Measurements from ENCODE around the gene NR1H3.

The NR1H3 gene

GRCh38 chr11:47239852-47240251 is 17.9 kb upstream of the NR1H3 start:
- Histone ChIP-seq H3K23ac (ENCODE audit: low read length) (no peak overlapping the region), H3K36me3 (ENCODE audit: control insufficient read depth, insufficient read depth, low read length) (peaks cover 9% of the 10 kb centered on the region)

GRCh38 chr11:47241841-47242301 is 15.9 kb upstream of the NR1H3 start:
- H3K4me2 ChIP-seq (ENCODE audit: low read length), result no peak overlapping the region
- no peak overlapping the region for H4K8ac ChIP-seq (ENCODE audit: low read depth, low read length)
- no peak overlapping the region for H3K9ac ChIP-seq (ENCODE audit: low read length)
- H3K23ac ChIP-seq (ENCODE audit: low read length), result no peak overlapping the region
- H3K27ac ChIP-seq (ENCODE audit: low read depth, low read length), result no peak overlapping the region
- no peak overlapping the region for H2BK5ac ChIP-seq (ENCODE audit: low read length)
- no peak overlapping the region for H2BK120ac ChIP-seq (ENCODE audit: low read depth, low read length)
- no peak for DNase-seq
- no peak overlapping the region for H2BK15ac ChIP-seq (replicated peaks; ENCODE audit: low read depth)
- H3K36me3 ChIP-seq (ENCODE audit: control insufficient read depth, insufficient read depth, low read length), result peaks cover 9% of the 10 kb centered on the region
- H3K27me3 ChIP-seq (ENCODE audit: insufficient read depth, low read length, poor library complexity), result no peaks in the 10 kb centered on the region
- no peak overlapping the region for H3K56ac ChIP-seq (ENCODE audit: low read length)
- WGBS (ENCODE audit: extremely low coverage, insufficient coverage, low lambda C conversion rate), result no CpG with 5 or more reads among the region's 3 CpGs
- no peak overlapping the region for H3K4ac ChIP-seq (ENCODE audit: low read depth, low read length)
- H3K79me2 ChIP-seq (ENCODE audit: control insufficient read depth, insufficient read depth, low read length), result no peaks in the 10 kb centered on the region
- H4K5ac ChIP-seq (ENCODE audit: low read length), result no peak overlapping the region
- H3K79me1 ChIP-seq (ENCODE audit: low read length), result no peaks in the 10 kb centered on the region
- H3K4me3 ChIP-seq (ENCODE audit: low read length), result no peak overlapping the region
- no peak overlapping the region for H2AK5ac ChIP-seq (ENCODE audit: low read length)
- H3K18ac ChIP-seq (ENCODE audit: low read length), result no peak overlapping the region
- no peaks in the 10 kb centered on the region for H3K4me1 ChIP-seq (ENCODE audit: control insufficient read depth, low read depth, low read length)

More at GRCh38 chr11:47239852-47240251, 17.9 kb upstream of the NR1H3 start:
- no peaks in the 10 kb centered on the region for H3K79me1 ChIP-seq (ENCODE audit: low read length)
- no peak overlapping the region for H3K4ac ChIP-seq (ENCODE audit: low read depth, low read length)
- no peak overlapping the region for H2AK5ac ChIP-seq (ENCODE audit: low read length)
- H3K9ac ChIP-seq (ENCODE audit: low read length), result no peak overlapping the region
- H3K56ac ChIP-seq (ENCODE audit: low read length), result no peak overlapping the region
- no peaks in the 10 kb centered on the region for H3K79me2 ChIP-seq (ENCODE audit: control insufficient read depth, insufficient read depth, low read length)
- H2BK5ac ChIP-seq (ENCODE audit: low read length), result no peak overlapping the region
- H3K27me3 ChIP-seq (ENCODE audit: insufficient read depth, low read length, poor library complexity), result no peaks in the 10 kb centered on the region
- no peak overlapping the region for H3K27ac ChIP-seq (ENCODE audit: low read depth, low read length)
- H3K4me3 ChIP-seq (ENCODE audit: low read length), result no peak overlapping the region
- H3K4me1 ChIP-seq (ENCODE audit: control insufficient read depth, low read depth, low read length), result no peaks in the 10 kb centered on the region
- no CpG with 5 or more reads among the region's 10 CpGs for WGBS (ENCODE audit: extremely low coverage, insufficient coverage, low lambda C conversion rate)
- no peak for DNase-seq
- H3K4me2 ChIP-seq (ENCODE audit: low read length), result no peak overlapping the region
- H4K5ac ChIP-seq (ENCODE audit: low read length), result no peak overlapping the region
- no peak overlapping the region for H3K18ac ChIP-seq (ENCODE audit: low read length)
- H2BK15ac ChIP-seq (replicated peaks; ENCODE audit: low read depth), result no peak overlapping the region
- H2BK120ac ChIP-seq (ENCODE audit: low read depth, low read length), result no peak overlapping the region
- no peak overlapping the region for H4K8ac ChIP-seq (ENCODE audit: low read depth, low read length)

GRCh38 chr11:47242596-47243192 is 15.1 kb upstream of the NR1H3 start:
- no peak for DNase-seq
- Histone ChIP-seq H3K27me3 (ENCODE audit: insufficient read depth, low read length, poor library complexity) (no peaks in the 10 kb centered on the region), H3K4me3 (ENCODE audit: low read length) (no peak overlapping the region), H3K18ac (ENCODE audit: low read length) (no peak overlapping the region), H3K79me2 (ENCODE audit: control insufficient read depth, insufficient read depth, low read length) (no peaks in the 10 kb centered on the region), H3K36me3 (ENCODE audit: control insufficient read depth, insufficient read depth, low read length) (peaks cover 9% of the 10 kb centered on the region), H3K23ac (ENCODE audit: low read length) (no peak overlapping the region), H3K4me2 (ENCODE audit: low read length) (no peak overlapping the region), H4K5ac (ENCODE audit: low read length) (no peak overlapping the region), H2AK5ac (ENCODE audit: low read length) (no peak overlapping the region), H3K4ac (ENCODE audit: low read depth, low read length) (no peak overlapping the region), H3K27ac (ENCODE audit: low read depth, low read length) (no peak overlapping the region), H3K9ac (ENCODE audit: low read length) (no peak overlapping the region), H2BK5ac (ENCODE audit: low read length) (no peak overlapping the region), H2BK15ac (replicated peaks; ENCODE audit: low read depth) (no peak overlapping the region), H2BK120ac (ENCODE audit: low read depth, low read length) (no peak overlapping the region), H3K56ac (ENCODE audit: low read length) (no peak overlapping the region), H4K8ac (ENCODE audit: low read depth, low read length) (no peak overlapping the region), H3K79me1 (ENCODE audit: low read length) (peaks cover 3% of the 10 kb centered on the region), H3K4me1 (ENCODE audit: control insufficient read depth, low read depth, low read length) (no peaks in the 10 kb centered on the region)
- WGBS (ENCODE audit: extremely low coverage, insufficient coverage, low lambda C conversion rate), result no CpG with 5 or more reads among the region's 21 CpGs

GRCh38 chr11:47243454-47243853 is 14.3 kb upstream of the NR1H3 start:
- Histone ChIP-seq H3K4ac (ENCODE audit: low read depth, low read length) (no peak overlapping the region), H4K8ac (ENCODE audit: low read depth, low read length) (no peak overlapping the region), H2BK5ac (ENCODE audit: low read length) (no peak overlapping the region), H2BK120ac (ENCODE audit: low read depth, low read length) (no peak overlapping the region), H2BK15ac (replicated peaks; ENCODE audit: low read depth) (no peak overlapping the region), H3K4me3 (ENCODE audit: low read length) (no peak overlapping the region), H3K79me2 (ENCODE audit: control insufficient read depth, insufficient read depth, low read length) (no peaks in the 10 kb centered on the region), H4K5ac (ENCODE audit: low read length) (no peak overlapping the region), H3K4me1 (ENCODE audit: control insufficient read depth, low read depth, low read length) (peaks cover 3% of the 10 kb centered on the region), H3K56ac (ENCODE audit: low read length) (no peak overlapping the region), H3K4me2 (ENCODE audit: low read length) (no peak overlapping the region), H3K9ac (ENCODE audit: low read length) (no peak overlapping the region), H3K79me1 (ENCODE audit: low read length) (peaks cover 4% of the 10 kb centered on the region), H3K27me3 (ENCODE audit: insufficient read depth, low read length, poor library complexity) (no peaks in the 10 kb centered on the region), H3K18ac (ENCODE audit: low read length) (no peak overlapping the region), H3K23ac (ENCODE audit: low read length) (no peak overlapping the region), H3K27ac (ENCODE audit: low read depth, low read length) (no peak overlapping the region), H2AK5ac (ENCODE audit: low read length) (no peak overlapping the region), H3K36me3 (ENCODE audit: control insufficient read depth, insufficient read depth, low read length) (peaks cover 9% of the 10 kb centered on the region)
- no peak for DNase-seq
- WGBS (ENCODE audit: extremely low coverage, insufficient coverage, low lambda C conversion rate), result no CpG with 5 or more reads among the region's 4 CpGs

- Histone ChIP-seq H4K5ac (ENCODE audit: low read length) (no peak overlapping the region), H3K18ac (ENCODE audit: low read length) (no peak overlapping the region), H3K4me2 (ENCODE audit: low read length) (no peak overlapping the region), H3K56ac (ENCODE audit: low read length) (no peak overlapping the region), H3K27ac (ENCODE audit: low read depth, low read length) (no peak overlapping the region), H3K79me2 (ENCODE audit: control insufficient read depth, insufficient read depth, low read length) (peaks cover 4% of the 10 kb centered on the region), H2BK5ac (ENCODE audit: low read length) (no peak overlapping the region), H2BK120ac (ENCODE audit: low read depth, low read length) (no peak overlapping the region), H2BK15ac (replicated peaks; ENCODE audit: low read depth) (no peak overlapping the region), H3K4ac (ENCODE audit: low read depth, low read length) (no peak overlapping the region), H3K36me3 (ENCODE audit: control insufficient read depth, insufficient read depth, low read length) (peaks cover 5% of the 10 kb centered on the region), H3K23ac (ENCODE audit: low read length) (no peak overlapping the region), H3K4me1 (ENCODE audit: control insufficient read depth, low read depth, low read length) (peaks cover 5% of the 10 kb centered on the region), H3K9ac (ENCODE audit: low read length) (no peak overlapping the region), H3K4me3 (ENCODE audit: low read length) (no peak overlapping the region), H3K27me3 (ENCODE audit: insufficient read depth, low read length, poor library complexity) (no peaks in the 10 kb centered on the region), H3K79me1 (ENCODE audit: low read length) (peaks cover 9% of the 10 kb centered on the region), H4K8ac (ENCODE audit: low read depth, low read length) (no peak overlapping the region), H2AK5ac (ENCODE audit: low read length) (no peak overlapping the region)
- no CpG with 5 or more reads among the region's 23 CpGs for WGBS (ENCODE audit: extremely low coverage, insufficient coverage, low lambda C conversion rate)
- no peak for DNase-seq
Observed at GRCh38 chr11:47244448-47245350, 13.1 kb upstream of the NR1H3 start.

Measured in mesendoderm (in vitro differentiated cells).